ENCODE results near the gene SEPTIN5. TPM values are rescaled to one million over a fixed set of nuclear protein-coding genes. Genes with fewer than 3 reads are reported as not detected.
"Not testable (repeated sequence)": the region's sequence is repeated elsewhere in the genome, so short reads cannot be mapped to it uniquely, and the experiment has no call there.

The SEPTIN5 gene
- total RNA-seq, 2 experiments from 2014 or later = 0.30 TPM; not detected in 1

DNA sequence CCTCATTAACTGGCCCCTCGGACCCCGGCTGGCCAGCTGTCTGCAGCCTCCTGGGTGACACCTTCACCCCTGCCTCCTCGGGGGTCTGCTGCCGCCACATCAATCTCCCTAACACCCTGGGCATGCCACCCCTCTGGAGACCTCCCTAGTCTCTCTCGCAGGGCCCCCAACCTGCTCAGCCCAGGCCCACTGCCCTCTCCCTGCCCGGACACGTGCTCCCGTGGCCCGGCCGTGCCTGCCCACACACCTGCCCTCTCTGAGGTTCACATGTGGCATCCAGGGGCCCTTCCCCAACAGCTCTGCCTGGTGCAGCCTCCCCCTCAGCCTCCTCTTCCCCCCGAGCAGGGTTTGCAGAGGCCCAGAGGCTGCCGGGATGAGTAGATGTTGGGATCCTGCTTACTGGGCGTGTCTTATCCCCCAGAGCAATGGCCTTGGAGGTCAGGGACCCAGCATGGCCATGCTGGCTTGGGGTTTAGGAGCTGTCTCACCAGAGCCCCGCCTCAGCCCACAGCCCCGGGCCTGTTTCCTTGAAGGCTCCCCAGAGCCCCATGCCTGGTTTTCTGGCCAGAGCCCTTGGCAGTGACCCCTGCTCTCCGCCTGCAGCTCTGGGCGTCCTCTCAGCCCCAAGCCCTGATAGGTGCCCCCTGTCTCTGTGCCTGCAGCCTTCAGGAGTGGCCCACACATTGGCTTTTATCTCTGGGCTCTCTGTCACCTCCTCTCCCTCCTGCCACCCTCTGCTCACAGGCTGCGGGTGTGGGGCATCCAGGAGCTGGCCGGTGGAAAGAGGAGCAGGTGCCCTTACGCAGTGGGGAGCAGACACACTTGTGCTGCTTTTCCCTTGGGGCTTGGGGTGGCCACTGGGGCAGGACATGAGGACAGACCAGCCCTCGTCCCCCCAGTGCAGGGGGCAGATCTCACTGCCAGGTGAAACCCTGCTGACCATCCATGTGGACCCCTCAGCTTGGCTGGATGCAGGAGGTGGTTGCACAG lies 25.7 kb upstream of the SEPTIN5 start:
- CTCF ChIA-PET = interaction anchor here (1.8 kb wide), 1 partner anchor 9 kb away, joined by 6 read pairs; no protein-coding TSS in a partner anchor
- H3K4me1 Mint-ChIP-seq = no peaks in the 10 kb centered on the region
- no peaks in the 10 kb centered on the region for H3K9me3 Mint-ChIP-seq (ENCODE audit: low read depth)
- no peaks in the 10 kb centered on the region for H3K36me3 Mint-ChIP-seq
- no peak overlapping the region for H3K27ac Mint-ChIP-seq
- H3K27me3 Mint-ChIP-seq = peaks cover 18% of the 10 kb centered on the region
- DNase-seq = no peak
- H3K4me3 Mint-ChIP-seq = no peak overlapping the region
- ATAC-seq = no peak

DNA sequence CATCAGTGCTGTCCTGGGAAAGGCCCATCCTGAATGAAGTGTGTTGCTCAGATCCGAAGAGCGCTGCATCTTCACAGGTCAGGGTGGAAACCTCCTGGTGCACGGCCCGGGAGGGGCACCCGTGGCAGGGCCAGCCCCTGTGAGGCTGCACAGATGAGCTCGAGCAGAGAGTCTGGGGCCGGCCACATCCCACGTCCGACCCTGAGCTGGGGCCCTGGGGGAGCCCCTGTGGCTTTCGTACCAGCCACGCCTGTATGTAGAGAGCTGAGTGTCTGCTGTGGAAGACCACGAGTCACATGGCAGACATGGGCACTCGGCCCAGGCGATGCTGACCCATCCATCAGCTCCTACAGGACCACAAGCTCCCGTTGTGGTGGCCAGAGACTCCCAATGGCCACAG lies 24.9 kb upstream of the SEPTIN5 start:
- DNase-seq = no peak
- Mint-ChIP-seq H3K27ac (no peak overlapping the region), H3K9me3 (ENCODE audit: low read depth) (no peaks in the 10 kb centered on the region), H3K36me3 (no peaks in the 10 kb centered on the region), H3K27me3 (peaks cover 11% of the 10 kb centered on the region), H3K4me3 (no peak overlapping the region), H3K4me1 (no peaks in the 10 kb centered on the region)
- no peak for ATAC-seq
- CTCF ChIA-PET = interaction anchor here (0.7 to 1.8 kb wide), 2 partner anchors 10 to 826 kb away, joined by 3 to 6 read pairs; no protein-coding TSS in a partner anchor

DNA sequence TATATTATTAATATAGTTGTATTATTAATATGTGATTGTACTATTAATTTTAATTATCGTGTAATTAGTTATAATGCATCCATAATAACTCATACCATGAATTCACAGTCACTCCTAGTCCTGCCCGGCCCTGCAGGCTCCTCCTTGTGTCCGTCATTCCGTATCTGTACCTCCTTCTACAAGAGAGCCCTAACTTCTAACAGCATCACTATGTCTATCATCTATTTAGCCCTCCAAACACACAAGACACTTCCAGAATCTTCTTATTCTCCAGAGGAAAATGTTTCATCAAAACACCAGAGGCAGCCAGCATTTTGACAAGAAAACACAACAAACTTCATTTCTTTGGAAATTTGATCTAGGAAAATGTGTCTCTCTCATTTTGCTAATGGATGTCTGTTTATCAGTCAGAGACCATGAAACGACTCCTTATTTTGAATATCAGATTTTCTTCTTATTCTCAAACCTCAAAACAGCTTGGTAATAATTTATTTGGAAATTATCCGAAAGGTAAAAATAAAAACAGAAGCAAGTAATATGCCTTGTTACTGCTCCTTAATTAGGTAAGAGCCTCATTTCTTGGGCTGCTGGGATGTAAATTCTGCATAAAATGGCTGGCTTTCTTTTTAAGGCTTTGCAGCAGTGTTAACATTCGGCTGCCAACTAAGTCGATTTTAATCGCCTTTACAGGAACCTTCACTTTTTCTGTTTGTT lies 23.1 kb upstream of the SEPTIN5 start:
- Mint-ChIP-seq H3K4me3 (no peak overlapping the region), H3K27ac (no peak overlapping the region), H3K4me1 (no peaks in the 10 kb centered on the region), H3K27me3 (peaks cover 9% of the 10 kb centered on the region), H3K36me3 (no peaks in the 10 kb centered on the region), H3K9me3 (ENCODE audit: low read depth) (no peaks in the 10 kb centered on the region)
- DNase-seq = no peak
- CTCF ChIA-PET = no interaction called here
- no peak for ATAC-seq

DNA sequence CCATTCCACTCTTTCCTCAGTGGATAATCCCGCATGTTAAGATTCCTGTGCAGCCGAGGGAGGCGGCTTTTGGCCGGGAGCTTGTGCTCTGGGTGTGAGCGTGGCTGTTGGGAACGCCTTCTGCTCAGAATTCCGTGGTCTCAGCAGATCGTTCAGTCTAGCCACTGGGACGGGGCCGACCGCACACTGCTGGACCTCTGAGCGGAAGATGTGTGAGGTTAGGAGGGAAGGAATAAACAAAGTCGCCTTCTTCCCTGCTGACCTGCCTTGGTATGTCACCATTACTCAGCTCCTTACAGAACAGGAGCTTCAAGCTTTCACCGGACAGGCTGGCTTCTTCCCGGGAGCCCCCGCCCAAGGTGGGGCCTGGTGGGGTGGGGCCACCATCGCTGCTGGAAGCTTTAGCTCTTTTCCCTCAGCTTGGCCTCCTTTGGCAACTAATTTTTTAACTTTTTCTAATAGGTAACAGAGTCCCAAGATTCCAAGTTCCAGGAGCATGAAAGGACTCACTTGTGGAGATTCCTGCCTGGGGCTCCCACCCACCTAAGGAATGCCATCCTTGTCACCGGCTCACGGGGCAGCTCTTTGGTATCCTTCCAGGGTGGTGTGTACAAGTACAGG lies 22.5 kb upstream of the SEPTIN5 start:
- Mint-ChIP-seq H3K4me1 (no peaks in the 10 kb centered on the region), H3K27me3 (peaks cover 6% of the 10 kb centered on the region), H3K9me3 (ENCODE audit: low read depth) (no peaks in the 10 kb centered on the region), H3K4me3 (no peak overlapping the region), H3K36me3 (no peaks in the 10 kb centered on the region), H3K27ac (no peak overlapping the region)
- CTCF ChIA-PET = no interaction called here
- DNase-seq (no peak), ATAC-seq (no peak)

DNA sequence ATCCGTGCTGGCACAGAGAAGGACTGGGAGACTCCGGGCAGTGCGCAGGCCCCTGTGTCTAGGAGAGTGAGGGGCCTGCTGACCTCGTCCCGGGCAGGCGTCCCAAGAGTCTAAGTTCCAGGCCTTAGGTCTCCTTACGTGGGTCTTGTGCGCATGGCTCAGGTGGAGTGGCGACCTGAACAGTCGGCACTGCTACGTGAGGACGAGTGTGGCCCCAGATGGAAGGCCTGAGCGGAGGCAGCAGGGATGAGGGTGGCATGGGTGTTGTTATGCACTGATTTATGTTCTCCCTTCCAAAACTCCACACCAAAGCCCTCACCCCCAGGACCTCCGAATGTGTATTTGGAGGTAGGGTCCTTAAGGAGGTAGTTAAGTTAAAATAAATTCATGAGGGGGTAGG lies 20.7 kb upstream of the SEPTIN5 start:
- CTCF ChIA-PET = no interaction called here
- no peak for ATAC-seq
- DNase-seq = no peak
- H3K4me1 Mint-ChIP-seq = no peaks in the 10 kb centered on the region
- no peak overlapping the region for H3K27ac Mint-ChIP-seq
- H3K9me3 Mint-ChIP-seq (ENCODE audit: low read depth) = no peaks in the 10 kb centered on the region
- H3K4me3 Mint-ChIP-seq = no peak overlapping the region
- H3K36me3 Mint-ChIP-seq = no peaks in the 10 kb centered on the region
- peaks cover 11% of the 10 kb centered on the region for H3K27me3 Mint-ChIP-seq

DNA sequence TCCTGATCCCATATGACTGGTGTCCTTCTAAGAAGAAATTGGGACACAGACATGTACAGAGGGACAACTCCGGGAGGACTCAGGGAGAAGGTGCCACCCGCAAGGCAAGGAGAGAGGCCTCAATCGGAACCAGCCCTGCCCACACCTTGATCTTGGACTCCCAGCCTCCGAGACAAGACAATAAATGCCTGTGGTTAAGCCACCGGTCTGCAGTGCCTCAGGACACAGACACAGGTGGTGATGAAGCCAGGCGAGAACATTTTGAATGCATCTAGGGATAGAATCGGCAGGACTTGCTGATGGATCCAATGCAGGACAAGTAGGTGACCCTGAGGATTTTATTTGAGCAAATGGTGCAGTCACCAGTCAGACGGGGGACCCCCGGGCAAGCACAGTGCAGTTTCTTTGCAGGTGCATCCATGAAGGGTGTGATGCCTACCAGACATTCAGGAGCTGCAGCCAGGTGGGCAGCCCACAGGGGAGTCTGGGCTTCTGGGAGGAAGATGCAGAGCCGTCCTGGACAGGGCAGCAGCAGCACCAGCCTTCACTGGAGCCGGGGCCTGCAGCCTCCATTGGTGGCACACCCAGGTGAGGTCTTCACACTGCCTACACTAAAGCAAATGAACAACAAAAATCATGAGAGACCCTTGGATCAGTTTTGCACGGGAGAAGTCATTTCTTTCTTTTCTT lies 20.2 kb upstream of the SEPTIN5 start:
- no peaks in the 10 kb centered on the region for H3K9me3 Mint-ChIP-seq (ENCODE audit: low read depth)
- no peak overlapping the region for H3K27ac Mint-ChIP-seq
- no peak overlapping the region for H3K4me3 Mint-ChIP-seq
- H3K27me3 Mint-ChIP-seq = peaks cover 11% of the 10 kb centered on the region
- DNase-seq (no peak), ATAC-seq (no peak)
- H3K36me3 Mint-ChIP-seq = no peaks in the 10 kb centered on the region
- CTCF ChIA-PET = no interaction called here
- no peaks in the 10 kb centered on the region for H3K4me1 Mint-ChIP-seq

DNA sequence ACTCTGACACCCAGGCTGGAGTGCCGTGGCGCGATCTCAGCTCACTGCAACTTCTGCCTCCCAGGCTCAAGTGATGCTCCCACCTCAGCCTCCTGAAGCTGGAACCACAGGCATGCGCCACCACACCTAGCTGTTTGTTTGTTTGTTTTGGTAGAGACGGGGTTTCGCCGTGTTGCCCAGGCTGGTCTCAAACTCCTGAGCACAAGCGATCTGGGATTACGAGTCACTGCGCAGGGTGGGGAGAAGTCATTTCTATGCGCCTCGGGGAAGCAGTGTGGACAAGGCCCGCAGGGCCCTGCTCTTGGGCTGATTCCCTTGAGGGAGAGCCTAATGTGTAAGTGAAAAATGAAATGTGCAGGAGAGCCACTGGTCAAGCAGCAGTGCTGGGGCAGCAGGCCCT lies 19.6 kb upstream of the SEPTIN5 start:
- Mint-ChIP-seq H3K27me3 (peaks cover 13% of the 10 kb centered on the region), H3K4me1 (no peaks in the 10 kb centered on the region), H3K4me3 (no peak overlapping the region), H3K9me3 (ENCODE audit: low read depth) (no peaks in the 10 kb centered on the region), H3K27ac (no peak overlapping the region), H3K36me3 (no peaks in the 10 kb centered on the region)
- ATAC-seq (no peak), DNase-seq (no peak)
- CTCF ChIA-PET = no interaction called here

DNA sequence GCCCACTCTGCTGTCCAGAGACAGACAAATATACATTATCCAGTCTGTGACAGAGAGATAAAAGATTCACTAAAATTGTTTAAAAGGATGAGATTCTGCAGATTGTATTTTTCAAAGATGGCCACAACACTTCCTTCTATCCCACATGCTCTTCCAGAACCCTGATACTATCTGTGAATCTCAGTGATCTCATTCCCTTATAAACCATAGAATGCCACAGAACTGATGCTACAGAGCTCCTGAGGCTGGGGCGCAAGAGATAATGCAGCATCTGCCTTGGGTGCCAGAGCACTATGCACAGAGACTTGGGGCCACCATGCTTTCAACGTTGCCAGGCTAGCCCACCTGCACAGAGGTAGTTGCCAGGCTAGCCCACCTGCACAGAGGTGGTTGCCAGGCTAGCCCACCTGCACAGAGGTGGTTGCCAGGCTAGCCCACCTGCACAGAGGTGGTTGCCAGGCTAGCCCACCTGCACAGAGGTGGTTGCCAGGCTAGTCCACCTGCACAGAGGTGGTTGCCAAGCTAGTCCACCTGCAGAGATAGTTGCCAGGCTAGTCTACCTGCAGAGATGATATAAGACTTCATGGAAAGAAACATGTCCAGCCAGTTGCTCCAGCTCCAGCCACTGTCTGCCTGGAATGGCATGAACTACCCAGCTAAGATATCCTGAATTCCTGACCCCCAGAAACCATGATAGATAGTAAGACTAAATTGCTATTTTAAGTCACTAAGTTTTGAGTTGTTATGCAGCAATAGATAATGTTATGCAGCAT lies 17.6 kb upstream of the SEPTIN5 start:
- CTCF ChIA-PET = no interaction called here
- no peaks in the 10 kb centered on the region for H3K36me3 Mint-ChIP-seq
- H3K27me3 Mint-ChIP-seq = peaks cover 17% of the 10 kb centered on the region
- no peak overlapping the region for H3K4me3 Mint-ChIP-seq
- no peak for ATAC-seq
- no peaks in the 10 kb centered on the region for H3K9me3 Mint-ChIP-seq (ENCODE audit: low read depth)
- no peaks in the 10 kb centered on the region for H3K4me1 Mint-ChIP-seq
- H3K27ac Mint-ChIP-seq = no peak overlapping the region
- no peak for DNase-seq

DNA sequence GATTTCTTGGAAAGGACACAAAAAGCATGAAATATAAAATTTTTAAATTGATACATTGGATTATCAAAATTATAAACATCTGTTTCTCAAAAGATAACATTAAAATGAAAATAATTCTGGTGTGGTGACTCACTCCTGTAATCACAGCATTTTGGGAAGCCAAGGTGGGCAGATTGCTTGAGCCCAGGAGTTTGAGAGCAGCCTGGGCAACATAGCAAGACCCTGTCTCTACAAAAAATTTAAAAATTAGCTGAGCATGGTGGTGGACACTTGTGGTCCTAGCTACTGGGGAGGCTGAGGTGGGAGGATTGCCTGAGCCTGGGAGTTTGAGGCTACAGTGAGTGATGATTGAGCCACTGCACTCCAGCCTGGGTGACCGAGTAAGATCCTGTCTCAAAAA lies 16.4 kb upstream of the SEPTIN5 start:
- H3K36me3 Mint-ChIP-seq; ATAC-seq; DNase-seq; H3K9me3 Mint-ChIP-seq (ENCODE audit: low read depth); H3K4me3 Mint-ChIP-seq; H3K27ac Mint-ChIP-seq; H3K4me1 Mint-ChIP-seq: not testable (repeated sequence)
- H3K27me3 Mint-ChIP-seq = peaks cover 17% of the 10 kb centered on the region
- CTCF ChIA-PET = interaction anchor here (0.8 to 1.5 kb wide), 2 partner anchors 18 to 33 kb away, joined by 3 to 6 read pairs; no protein-coding TSS in a partner anchor

DNA sequence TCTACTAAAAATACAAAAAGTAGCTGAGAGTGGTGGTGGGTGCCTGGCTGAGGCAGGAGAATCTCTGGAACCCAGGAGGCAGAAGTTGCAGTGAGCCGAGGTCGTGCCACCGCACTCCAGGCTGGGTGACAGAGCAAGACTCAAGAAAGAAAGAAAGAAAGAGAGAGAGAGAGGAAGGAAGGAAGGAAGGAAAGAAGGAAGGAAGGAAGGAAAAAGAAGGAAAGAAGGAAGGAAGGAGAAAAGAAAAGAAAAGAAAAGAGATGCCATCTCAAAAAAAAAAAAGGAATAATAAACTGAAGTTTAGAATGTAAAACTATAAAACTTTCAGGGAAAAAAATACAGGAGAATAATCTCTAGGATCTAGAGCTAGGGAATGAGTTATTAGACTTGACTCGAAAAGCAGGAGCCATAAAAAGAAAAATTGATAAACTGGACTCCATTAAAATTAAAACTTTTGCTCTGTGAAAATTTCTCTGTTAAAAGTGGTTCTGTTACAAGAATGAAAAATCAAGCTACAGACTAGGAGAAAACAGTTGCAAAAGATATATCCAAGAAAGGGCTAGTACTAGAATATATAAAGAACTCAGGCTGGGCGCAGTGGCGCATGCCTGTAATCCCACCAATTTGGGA lies 13.4 kb upstream of the SEPTIN5 start:
- ATAC-seq = no peak
- Mint-ChIP-seq H3K27ac (no peak overlapping the region), H3K4me1 (no peaks in the 10 kb centered on the region), H3K36me3 (no peaks in the 10 kb centered on the region), H3K27me3 (peaks cover 17% of the 10 kb centered on the region), H3K9me3 (ENCODE audit: low read depth) (no peaks in the 10 kb centered on the region), H3K4me3 (no peak overlapping the region)
- DNase-seq = no peak
- CTCF ChIA-PET = no interaction called here

DNA sequence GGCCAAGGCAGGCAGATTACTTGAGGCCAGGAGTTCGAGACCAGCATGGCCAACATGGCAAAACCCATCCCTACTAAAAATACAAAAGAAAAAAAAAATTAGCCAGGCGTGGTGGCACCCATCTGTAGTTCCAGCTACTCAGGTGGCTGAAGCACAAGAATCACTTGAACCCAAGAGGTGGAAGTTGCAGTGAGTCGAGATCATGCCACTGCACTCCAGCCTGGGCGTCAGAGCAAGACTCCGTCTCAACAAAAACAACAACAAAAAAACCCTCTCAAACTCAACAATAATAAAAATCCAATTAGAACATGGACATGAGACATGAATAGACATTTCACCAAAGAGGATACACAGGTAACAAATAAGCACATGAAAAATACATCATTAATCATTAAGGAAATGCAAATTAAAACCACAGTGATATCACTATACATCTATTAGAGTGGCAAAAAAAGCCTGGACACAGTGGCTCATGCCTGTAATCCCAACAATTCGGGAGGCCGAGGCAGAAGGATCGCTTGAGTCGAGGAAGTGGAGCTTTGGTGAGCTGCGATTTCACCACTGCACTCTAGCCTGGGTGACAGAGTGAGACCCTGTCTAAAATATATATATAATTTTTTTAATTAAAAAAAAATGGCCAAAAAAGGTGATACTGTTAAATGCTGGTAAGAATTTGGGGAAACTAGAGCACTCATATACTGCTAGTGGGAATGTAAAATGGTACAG lies 12.7 kb upstream of the SEPTIN5 start:
- CTCF ChIA-PET = no interaction called here
- H3K4me1 Mint-ChIP-seq = no peaks in the 10 kb centered on the region
- H3K36me3 Mint-ChIP-seq = no peaks in the 10 kb centered on the region
- no peak for ATAC-seq
- peaks cover 17% of the 10 kb centered on the region for H3K27me3 Mint-ChIP-seq
- no peak overlapping the region for H3K27ac Mint-ChIP-seq
- no peaks in the 10 kb centered on the region for H3K9me3 Mint-ChIP-seq (ENCODE audit: low read depth)
- no peak for DNase-seq
- no peak overlapping the region for H3K4me3 Mint-ChIP-seq

DNA sequence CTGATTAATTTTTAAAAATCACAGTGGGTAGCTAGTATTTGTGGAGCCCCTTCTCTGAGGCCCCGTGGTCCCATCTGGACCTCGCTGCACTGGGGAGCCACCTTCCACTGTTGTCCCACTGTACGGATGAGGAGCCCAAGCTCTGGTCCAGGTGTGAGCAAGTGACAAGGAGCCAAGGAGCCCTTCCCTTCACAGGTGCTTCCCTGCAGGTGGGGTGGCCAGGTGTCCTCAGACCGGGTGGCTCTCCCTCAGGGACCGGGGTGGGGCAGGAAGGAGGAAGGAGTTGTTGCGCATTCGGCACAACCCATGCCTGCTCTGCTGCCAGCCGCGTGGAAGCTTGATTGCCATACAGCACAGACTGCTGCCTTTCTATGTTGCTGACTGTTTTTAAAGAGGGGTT lies 10.4 kb upstream of the SEPTIN5 start:
- Mint-ChIP-seq H3K36me3 (no peaks in the 10 kb centered on the region), H3K27ac (no peak overlapping the region), H3K4me3 (no peak overlapping the region), H3K4me1 (no peaks in the 10 kb centered on the region), H3K9me3 (ENCODE audit: low read depth) (no peaks in the 10 kb centered on the region), H3K27me3 (peaks cover 10% of the 10 kb centered on the region)
- CTCF ChIA-PET = no interaction called here
- no peak for DNase-seq
- no peak for ATAC-seq

Data from activated CD8-positive, alpha-beta memory T cell treated with anti-CD3 and anti-CD28 coated beads, Interleukin-2, amount 10 ng/mL, durations not matched to agents 7 days and 5 days (primary cell).